Neural progenitor cell (in vitro differentiated cells): ENCODE measurements around the gene CACNA1D. TPM values are rescaled to one million over a fixed set of nuclear protein-coding genes. Genes with fewer than 3 reads are reported as not detected.

ENCODE experiments used
- DNase-seq: peaks from one replicate; pipeline ENCODE4 v3.0.0-alpha.2; 2016; ENCODE audit warnings: low spot score
- H2AFZ ChIP-seq: fragments of 200-600 bp; sonication (generic); replicated peaks from 2 replicates; pipeline ENCODE4 v1.6.1; 2016; ENCODE audit warnings: antibody characterized with exemption
- H3F3A ChIP-seq: fragments of 200-600 bp; sonication (generic); 2 replicates; pipeline ENCODE4 v1.6.1; 2016; ENCODE audit warnings: antibody characterized with exemption, low read depth
- H3K27ac ChIP-seq: fragments of 200-600 bp; sonication (generic); 2 replicates; pipeline ENCODE4 v1.5.1; 2016; ENCODE audit warnings: mild to moderate bottlenecking
- H3K27me3 ChIP-seq: fragments of 200-600 bp; sonication (generic); 2 replicates; pipeline ENCODE4 v1.6.1; 2016; ENCODE audit warnings: mild to moderate bottlenecking, moderate library complexity
- H3K36me3 ChIP-seq: fragments of 200-600 bp; sonication (generic); 2 replicates; pipeline ENCODE4 v1.5.1; 2016
- H3K4me1 ChIP-seq: fragments of 200-600 bp; sonication (generic); 2 replicates; pipeline ENCODE4 v1.6.1; 2016; ENCODE audit warnings: mixed run types
- H3K4me2 ChIP-seq: fragments of 200-600 bp; sonication (generic); 2 replicates; pipeline ENCODE4 v1.6.1; 2016
- H3K4me3 ChIP-seq: fragments of 200-600 bp; sonication (generic); 2 replicates; pipeline ENCODE4 v1.5.1; 2016
- H3K79me2 ChIP-seq: fragments of 200-600 bp; sonication (generic); 2 replicates; pipeline ENCODE4 v1.6.1; 2016; ENCODE audit warnings: low read depth
- H3K9ac ChIP-seq: fragments of 200-600 bp; sonication (generic); 2 replicates; pipeline ENCODE4 v1.6.1; 2016
- H3K9me3 ChIP-seq: fragments of 200-600 bp; sonication (generic); 2 replicates; pipeline ENCODE4 v1.5.1; 2016; ENCODE audit warnings: low read depth
- H4K20me1 ChIP-seq: fragments of 200-600 bp; sonication (generic); 2 replicates; pipeline ENCODE4 v1.6.1; 2016; ENCODE audit warnings: low read depth
- H3K27ac Mint-ChIP-seq: 3 replicates; pipeline ENCODE4 v1.8.0; 2021; ENCODE audit warnings: mixed read lengths
- H3K27me3 Mint-ChIP-seq: 2 replicates; pipeline ENCODE4 v1.8.0; 2022; ENCODE audit warnings: low read depth, mild to moderate bottlenecking, inconsistent platforms, moderate library complexity, mixed read lengths; ENCODE audit not compliant: insufficient read depth
- H3K36me3 Mint-ChIP-seq: 3 replicates; pipeline ENCODE4 v1.8.0; 2021; ENCODE audit warnings: mixed read lengths
- H3K4me1 Mint-ChIP-seq: 3 replicates; pipeline ENCODE4 v1.8.0; 2021; ENCODE audit warnings: mixed read lengths
- H3K4me3 Mint-ChIP-seq: 3 replicates; pipeline ENCODE4 v1.8.0; 2021; ENCODE audit warnings: mild to moderate bottlenecking, moderate library complexity, mixed read lengths
- H3K9me3 Mint-ChIP-seq: 3 replicates; pipeline ENCODE4 v1.8.0; 2020; ENCODE audit warnings: mixed read lengths
- CTCF ChIP-seq: fragments of 200-600 bp; sonication (generic); IDR thresholded peaks from 2 replicates; pipeline ENCODE4 v1.5.1; 2017; ENCODE audit warnings: antibody characterized with exemption, mild to moderate bottlenecking
- EZH2 ChIP-seq: fragments of 200-600 bp; sonication (generic); IDR thresholded peaks from 2 replicates; pipeline ENCODE4 v1.6.1; 2017; ENCODE audit warnings: antibody characterized with exemption, mild to moderate bottlenecking, moderate library complexity
- EZH2phosphoT487 ChIP-seq: fragments of 200-600 bp; sonication (generic); IDR thresholded peaks from 2 replicates; pipeline ENCODE4 v1.6.1; 2017; ENCODE audit warnings: antibody characterized with exemption
- total RNA-seq: library from RNA; depleted of rRNA; stranded (reverse); fragments of >200 nt; gene quantifications from 2 replicates; pipeline ENCODE4 v1.2.3, GENCODE V29; 2015; ENCODE audit warnings: low replicate concordance

CACNA1D gene
- total RNA-seq, 1 donor from 2014 or later = 4.7 TPM

GRCh38 chr3:53740956-53741355 lies 246.5 kb downstream of the CACNA1D start:
- no peaks in the 10 kb centered on the region for H3K27me3 ChIP-seq
- H3K4me1 Mint-ChIP-seq = peaks cover 3% of the 10 kb centered on the region
- H3K9me3 Mint-ChIP-seq = no peaks in the 10 kb centered on the region
- no peaks in the 10 kb centered on the region for H3K4me1 ChIP-seq
- H3K4me3 Mint-ChIP-seq = no peak overlapping the region
- H3K27me3 Mint-ChIP-seq = peaks cover 2% of the 10 kb centered on the region
- H3K27ac ChIP-seq = no peak overlapping the region
- no peaks in the 10 kb centered on the region for H3K79me2 ChIP-seq
- no peaks in the 10 kb centered on the region for H3K36me3 ChIP-seq
- no peak overlapping the region for H3K9ac ChIP-seq
- no peak for TF ChIP-seq CTCF
- no peak for TF ChIP-seq EZH2
- no peak for TF ChIP-seq EZH2phosphoT487
- no peak for DNase-seq
- no peak overlapping the region for H3K4me2 ChIP-seq
- H4K20me1 ChIP-seq = no peaks in the 10 kb centered on the region
- no peaks in the 10 kb centered on the region for H3K9me3 ChIP-seq
- H3K36me3 Mint-ChIP-seq = no peaks in the 10 kb centered on the region
- H3K27ac Mint-ChIP-seq = no peak overlapping the region
- no peak overlapping the region for H3K4me3 ChIP-seq
- no peak overlapping the region for H2AFZ ChIP-seq
- H3F3A ChIP-seq = no peaks in the 10 kb centered on the region

- no peaks in the 10 kb centered on the region for H3K9me3 ChIP-seq
- H3K9me3 Mint-ChIP-seq = no peaks in the 10 kb centered on the region
- H3K79me2 ChIP-seq = no peaks in the 10 kb centered on the region
- no peak overlapping the region for H2AFZ ChIP-seq
- no peak overlapping the region for H3K9ac ChIP-seq
- H3K27me3 ChIP-seq = no peaks in the 10 kb centered on the region
- H3K4me3 ChIP-seq = no peak overlapping the region
- TF ChIP-seq EZH2phosphoT487 (no peak), CTCF (no peak), EZH2 (no peak)
- peaks cover 3% of the 10 kb centered on the region for H3K4me1 Mint-ChIP-seq
- H3K4me1 ChIP-seq = no peaks in the 10 kb centered on the region
- H3K4me2 ChIP-seq = no peak overlapping the region
- peaks cover 9% of the 10 kb centered on the region for H3K27me3 Mint-ChIP-seq
- H3K4me3 Mint-ChIP-seq = no peak overlapping the region
- H4K20me1 ChIP-seq = no peaks in the 10 kb centered on the region
- DNase-seq = no peak
- no peaks in the 10 kb centered on the region for H3K36me3 Mint-ChIP-seq
- no peaks in the 10 kb centered on the region for H3F3A ChIP-seq
- no peak overlapping the region for H3K27ac Mint-ChIP-seq
- no peaks in the 10 kb centered on the region for H3K36me3 ChIP-seq
- H3K27ac ChIP-seq = no peak overlapping the region
These were observed 249.9 kb downstream of the CACNA1D start for GRCh38 chr3:53744351-53744750.

- Histone ChIP-seq H3K4me1 (no peaks in the 10 kb centered on the region), H3K9me3 (no peaks in the 10 kb centered on the region), H3F3A (no peaks in the 10 kb centered on the region), H3K27me3 (no peaks in the 10 kb centered on the region), H3K9ac (no peak overlapping the region), H3K4me2 (no peak overlapping the region), H3K27ac (no peak overlapping the region), H2AFZ (no peak overlapping the region), H3K4me3 (no peak overlapping the region), H4K20me1 (no peaks in the 10 kb centered on the region), H3K79me2 (no peaks in the 10 kb centered on the region), H3K36me3 (no peaks in the 10 kb centered on the region)
- no peak overlapping the region for H3K27ac Mint-ChIP-seq
- TF ChIP-seq EZH2 (no peak), CTCF (no peak), EZH2phosphoT487 (no peak)
- H3K36me3 Mint-ChIP-seq = no peaks in the 10 kb centered on the region
- H3K27me3 Mint-ChIP-seq = peaks cover 7% of the 10 kb centered on the region
- DNase-seq = no peak
- H3K9me3 Mint-ChIP-seq = no peaks in the 10 kb centered on the region
- H3K4me1 Mint-ChIP-seq = peaks cover 3% of the 10 kb centered on the region
- no peak overlapping the region for H3K4me3 Mint-ChIP-seq
These were observed 253.1 kb downstream of the CACNA1D start for GRCh38 chr3:53747559-53747958.
